Measurements from ENCODE around the gene SPTBN5. TPM values are rescaled to one million over a fixed set of nuclear protein-coding genes. Genes with fewer than 3 reads are reported as not detected.

SPTBN5 gene
- total and polyA plus RNA-seq, 10 of the 15 experiments (the other 5 are each of a cell fraction or from before 2014, with no cell fraction given): under 0.01 to 0.18 (median 0.04) TPM; not detected in 4

DNA sequence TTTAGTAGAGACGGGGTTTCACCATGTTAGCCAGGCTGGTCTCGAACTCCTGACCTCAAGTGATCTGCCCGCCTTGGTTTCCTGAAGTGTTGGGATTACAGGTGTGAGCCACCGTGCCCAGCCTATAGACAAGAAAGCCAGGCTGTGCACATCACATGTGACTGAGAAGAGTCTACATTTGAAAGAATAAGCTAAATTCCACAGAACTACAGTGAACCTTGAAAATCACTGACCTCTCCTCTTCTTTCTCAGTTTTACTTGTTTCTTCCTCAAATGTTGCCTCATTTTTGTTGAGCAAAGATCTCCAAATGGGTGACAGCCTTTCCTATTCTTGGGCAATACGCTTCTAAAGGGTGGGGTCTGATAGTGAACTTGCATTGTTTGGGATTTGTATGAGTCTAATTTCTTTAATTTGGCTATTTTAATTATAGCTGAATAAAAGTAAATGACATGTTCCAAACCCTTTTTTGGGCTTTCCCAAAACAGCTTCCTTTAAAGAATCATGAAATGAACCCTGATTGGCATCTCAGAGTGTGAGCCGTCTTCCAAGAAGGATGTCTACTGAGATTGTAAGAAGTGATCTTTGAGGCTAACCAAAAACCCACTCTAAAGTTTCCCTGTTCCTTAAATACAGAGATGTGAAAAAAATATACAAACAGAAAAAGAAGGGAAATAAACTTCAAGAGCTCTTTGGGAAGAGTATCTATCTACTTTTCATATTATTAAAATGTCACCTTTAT, 21.6 kb upstream of the SPTBN5 start:
- Histone ChIP-seq H2AFZ (ENCODE audit: control insufficient read depth, low read depth, low read length) (no peak overlapping the region), H3K9me3 (replicated peaks; ENCODE audit: control insufficient read depth, insufficient read depth, low read length) (no peaks in the 10 kb centered on the region), H3K4me3 (no peak overlapping the region), H3K79me2 (ENCODE audit: control insufficient read depth, insufficient read depth, low read length) (no peaks in the 10 kb centered on the region; the same call in 1 of the 2 replicates), H3K4me1 (ENCODE audit: control insufficient read depth, insufficient read depth, low read length) (peaks cover 5% of the 10 kb centered on the region), H3K27ac (ENCODE audit: control insufficient read depth, insufficient read depth) (no peak overlapping the region), H3K9ac (ENCODE audit: control insufficient read depth, insufficient read depth, low read length) (no peak overlapping the region), H3K27me3 (replicated peaks in 1 of 2; ENCODE audit: control insufficient read depth in 2 of 2, insufficient read depth in 2 of 2, low read length in 1 of 2) (no peaks in the 10 kb centered on the region), H4K20me1 (ENCODE audit: control insufficient read depth, insufficient read depth) (no peaks in the 10 kb centered on the region; the same call in 1 of the 2 replicates), H3K4me2 (ENCODE audit: control insufficient read depth, insufficient read depth) (no peak overlapping the region), H3K36me3 (ENCODE audit: control insufficient read depth in 2 of 2, insufficient read depth in 2 of 2, low read length in 1 of 2) (peaks cover 31 to 49% of the 10 kb centered on the region in 2 experiments)
- DNase-seq (ENCODE audit: low read depth, low spot score): no peak
- intact Hi-C loops (cut with micrococcal nuclease; ENCODE audit: unreplicated experiment) (no loop called here), in situ Hi-C loops (cut with MboI) (no loop called here)
- no TSS peak for BruUV-seq (replicated peaks)
- CTCF ChIA-PET: interaction anchor here (0.7 to 5.2 kb wide), 6 partner anchors 8 to 363 kb away, joined by 3 to 21 read pairs (median 4); no protein-coding TSS in a partner anchor
- FAIRE-seq: no peak
- SMC1A ChIA-PET (ENCODE audit: uncharacterized antibody, unreplicated experiment): interaction anchor here (1.0 to 2.5 kb wide), 7 partner anchors 11 to 143 kb away, joined by 3 to 10 read pairs (median 5); partner anchors contain the start of gene EHD4
- TF ChIP-seq, protein P1, sequence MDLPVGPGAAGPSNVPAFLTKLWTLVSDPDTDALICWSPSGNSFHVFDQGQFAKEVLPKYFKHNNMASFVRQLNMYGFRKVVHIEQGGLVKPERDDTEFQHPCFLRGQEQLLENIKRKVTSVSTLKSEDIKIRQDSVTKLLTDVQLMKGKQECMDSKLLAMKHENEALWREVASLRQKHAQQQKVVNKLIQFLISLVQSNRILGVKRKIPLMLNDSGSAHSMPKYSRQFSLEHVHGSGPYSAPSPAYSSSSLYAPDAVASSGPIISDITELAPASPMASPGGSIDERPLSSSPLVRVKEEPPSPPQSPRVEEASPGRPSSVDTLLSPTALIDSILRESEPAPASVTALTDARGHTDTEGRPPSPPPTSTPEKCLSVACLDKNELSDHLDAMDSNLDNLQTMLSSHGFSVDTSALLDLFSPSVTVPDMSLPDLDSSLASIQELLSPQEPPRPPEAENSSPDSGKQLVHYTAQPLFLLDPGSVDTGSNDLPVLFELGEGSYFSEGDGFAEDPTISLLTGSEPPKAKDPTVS (IDR thresholded peaks at IDR 0.05; ENCODE audit: low read depth, low read length): no peak
- TF ChIP-seq TAF1 (IDR thresholded peaks at IDR 0.05; ENCODE audit: borderline replicate concordance, low read depth, low read length) (no peak), ZNF207 (IDR thresholded peaks at IDR 0.05; ENCODE audit: borderline replicate concordance) (no peak), YY1 (IDR thresholded peaks at IDR 0.05; ENCODE audit: low read depth, low read length) (no peak), JUND (IDR thresholded peaks at IDR 0.05; ENCODE audit: low read depth, low read length) (no peak), HDAC2 (IDR thresholded peaks at IDR 0.05) (no peak)
- ATAC-seq: no peak
- 97% methylated on average over 6 of the region's 6 CpGs for WGBS (ENCODE audit: insufficient coverage, insufficient replicate concordance, low lambda C conversion rate, missing lambda C conversion rate)
- POLR2A ChIA-PET: interaction anchor here (0.5 kb wide), 1 partner anchor 494 kb away, joined by 3 read pairs; no protein-coding TSS in a partner anchor
- RAD21 ChIA-PET (ENCODE audit: unreplicated experiment): interaction anchor here (0.5 to 2.2 kb wide), 4 partner anchors 11 to 57 kb away, joined by 4 to 11 read pairs (median 4); partner anchors contain the start of gene EHD4

All from GM12878 (cell line).